OCI-LY1 (cell line): Measurements from ENCODE around the gene DGCR8.

ENCODE experiments used
- H2AFZ ChIP-seq: fragments of 200-600 bp; sonication (generic), shearing (Covaris generic); 2 replicates; pipeline ENCODE4 v1.6.0; 2014; ENCODE audit warnings: antibody characterized with exemption, mild to moderate bottlenecking, low read length
- H3F3A ChIP-seq: fragments of 200-600 bp; sonication (generic), shearing (Covaris generic); 2 replicates; pipeline ENCODE4 v1.6.0; 2014; ENCODE audit warnings: mild to moderate bottlenecking, antibody characterized with exemption, low read length, moderate library complexity; ENCODE audit not compliant: insufficient read depth
- H3K27ac ChIP-seq: fragments of 200-600 bp; sonication (generic); 2 replicates; pipeline ENCODE4 v1.5.1; 2014; ENCODE audit warnings: low read length, mixed run types, mild to moderate bottlenecking, low read depth; ENCODE audit not compliant: poor library complexity, severe bottlenecking
- H3K27me3 ChIP-seq: fragments of 200-600 bp; sonication (generic); 2 replicates; pipeline ENCODE4 v1.6.0; 2014; ENCODE audit warnings: antibody characterized with exemption, mild to moderate bottlenecking, low read length, moderate library complexity; ENCODE audit not compliant: insufficient read depth
- H3K36me3 ChIP-seq: fragments of 200-600 bp; sonication (generic); 2 replicates; pipeline ENCODE4 v1.6.1; 2014; ENCODE audit warnings: mild to moderate bottlenecking, antibody characterized with exemption, low read length, moderate library complexity, mixed read lengths; ENCODE audit not compliant: insufficient read depth
- H3K4me1 ChIP-seq: fragments of 200-600 bp; sonication (generic); 2 replicates; pipeline ENCODE4 v1.5.1; 2014; ENCODE audit warnings: mild to moderate bottlenecking, low read length, moderate library complexity; ENCODE audit not compliant: insufficient read depth, severe bottlenecking
- H3K4me2 ChIP-seq: fragments of 200-600 bp; sonication (generic), shearing (Covaris generic); 2 replicates; pipeline ENCODE4 v1.6.1; 2014; ENCODE audit warnings: low read length
- H3K4me3 ChIP-seq: fragments of 200-600 bp; sonication (generic); 2 replicates; pipeline ENCODE4 v1.5.1; 2014; ENCODE audit warnings: low read length, low read depth, mild to moderate bottlenecking, mixed read lengths; ENCODE audit not compliant: poor library complexity, severe bottlenecking
- H3K79me2 ChIP-seq: fragments of 200-600 bp; shearing (Covaris generic); 2 replicates; pipeline ENCODE4 v1.6.1; 2016; ENCODE audit warnings: mixed run types, low read length, mixed read lengths; ENCODE audit not compliant: insufficient read depth
- H3K9ac ChIP-seq: fragments of 200-600 bp; sonication (generic), shearing (Covaris generic); 2 replicates; pipeline ENCODE4 v1.6.1; 2014; ENCODE audit warnings: mild to moderate bottlenecking, low read length, mixed read lengths
- H3K9me2 ChIP-seq: fragments of 200-600 bp; sonication (generic), shearing (Covaris generic); 2 replicates; pipeline ENCODE4 v1.6.1; 2014; ENCODE audit warnings: low read depth, mild to moderate bottlenecking, low read length, mixed read lengths
- H3K9me3 ChIP-seq: fragments of 200-600 bp; shearing (Covaris generic); 2 replicates; pipeline ENCODE4 v1.6.1; 2014; ENCODE audit warnings: low read length, mixed read lengths
- H4K20me1 ChIP-seq: fragments of 200-600 bp; sonication (generic), shearing (Covaris generic); 2 replicates; pipeline ENCODE4 v1.6.0; 2016; ENCODE audit warnings: mild to moderate bottlenecking, low read length; ENCODE audit not compliant: insufficient read depth
- CTCF ChIP-seq: fragments of 200-600 bp; sonication (generic), shearing (Covaris generic); IDR thresholded peaks from 2 replicates; pipeline ENCODE4 v1.5.1; 2017; ENCODE audit warnings: mild to moderate bottlenecking, antibody characterized with exemption, low read length, moderate library complexity, mixed read lengths
- EZH2 ChIP-seq: fragments of 200-600 bp; sonication (generic), shearing (Covaris generic); IDR thresholded peaks from 2 replicates; pipeline ENCODE4 v1.8.0; 2017; ENCODE audit warnings: borderline replicate concordance, mixed run types, mild to moderate bottlenecking, antibody characterized with exemption, low read length, moderate library complexity, mixed read lengths

Gene DGCR8

GRCh38 chr22:20085651-20086050, 5.6 kb downstream of the DGCR8 start:
- Histone ChIP-seq H3K4me3 (no peak overlapping the region), H3K9me2 (no peaks in the 10 kb centered on the region), H3K27me3 (no peaks in the 10 kb centered on the region), H3K79me2 (peaks cover 43% of the 10 kb centered on the region), H2AFZ (no peak overlapping the region), H3K4me1 (peaks cover 45% of the 10 kb centered on the region), H3K9me3 (no peaks in the 10 kb centered on the region), H4K20me1 (no peaks in the 10 kb centered on the region), H3F3A (no peaks in the 10 kb centered on the region), H3K27ac (no peak overlapping the region), H3K4me2 (no peak overlapping the region), H3K9ac (no peak overlapping the region; the same call in 1 of the 2 replicates), H3K36me3 (peaks cover 56% of the 10 kb centered on the region)
- TF ChIP-seq CTCF, result no peak
- no peak for TF ChIP-seq EZH2

GRCh38 chr22:20086101-20086599, 6.1 kb downstream of the DGCR8 start:
- Histone ChIP-seq H3K79me2 (peaks cover 38% of the 10 kb centered on the region), H3K27ac (no peak overlapping the region), H3K4me2 (no peak overlapping the region), H3K27me3 (no peaks in the 10 kb centered on the region), H3K36me3 (peaks cover 61% of the 10 kb centered on the region), H3K4me1 (peaks cover 40% of the 10 kb centered on the region), H3K9ac (no peak overlapping the region), H4K20me1 (no peaks in the 10 kb centered on the region), H3K9me2 (no peaks in the 10 kb centered on the region), H2AFZ (no peak overlapping the region), H3K9me3 (no peaks in the 10 kb centered on the region), H3K4me3 (no peak overlapping the region), H3F3A (no peaks in the 10 kb centered on the region)
- TF ChIP-seq CTCF (no peak), EZH2 (no peak)

GRCh38 chr22:20086763-20087162, 6.7 kb downstream of the DGCR8 start:
- no peak overlapping the region for H3K4me2 ChIP-seq
- H3K9ac ChIP-seq, result no peak overlapping the region
- no peaks in the 10 kb centered on the region for H3K27me3 ChIP-seq
- H3K9me2 ChIP-seq, result no peaks in the 10 kb centered on the region
- no peaks in the 10 kb centered on the region for H3F3A ChIP-seq
- H2AFZ ChIP-seq, result no peak overlapping the region
- no peak for TF ChIP-seq EZH2
- no peak overlapping the region for H3K27ac ChIP-seq
- H3K36me3 ChIP-seq, result peaks cover 67% of the 10 kb centered on the region
- peaks cover 34% of the 10 kb centered on the region for H3K4me1 ChIP-seq
- no peak overlapping the region for H3K4me3 ChIP-seq
- H4K20me1 ChIP-seq, result no peaks in the 10 kb centered on the region
- peaks cover 33% of the 10 kb centered on the region for H3K79me2 ChIP-seq
- no peaks in the 10 kb centered on the region for H3K9me3 ChIP-seq
